ENCODE results near the gene INPP4B.

INPP4B gene

DNA sequence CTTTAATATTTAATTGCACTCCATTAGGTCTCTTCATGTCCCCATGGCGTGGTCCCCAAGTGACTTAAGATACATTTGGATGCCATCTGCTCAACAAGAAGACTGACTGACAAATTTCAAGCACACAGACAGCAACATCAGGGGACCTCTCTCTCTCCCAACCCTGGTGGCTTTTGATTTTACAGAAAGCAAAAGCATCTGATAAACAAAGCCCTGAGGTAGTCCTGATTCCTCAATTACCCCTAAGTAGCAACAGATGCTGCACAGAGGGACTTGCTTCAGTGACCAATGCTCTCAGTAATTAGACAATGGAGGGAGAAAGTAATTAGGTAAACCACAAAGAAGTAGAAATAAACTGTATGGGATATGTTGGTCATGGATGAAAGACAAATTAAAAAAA, 426.4 kb downstream of the INPP4B start:
- H3K27me3 ChIP-seq (ENCODE audit: insufficient read depth, low read length, poor library complexity): no peaks in the 10 kb centered on the region
- H3K4me3 ChIP-seq (ENCODE audit: low read depth in 1 of 2, low read length in 2 of 2): no peak overlapping the region
- H3K79me2 ChIP-seq (ENCODE audit: insufficient read depth, low read length): no peaks in the 10 kb centered on the region
- DNase-seq (no peak), ATAC-seq (ENCODE audit: insufficient read depth, low read depth) (no peak)
- H3K36me3 ChIP-seq (ENCODE audit: insufficient read depth, low read length): no peaks in the 10 kb centered on the region
- no peaks in the 10 kb centered on the region for H3K9me3 ChIP-seq (ENCODE audit: insufficient read depth, low read length, severe bottlenecking)
- no peak overlapping the region for H3K27ac ChIP-seq (ENCODE audit: low read length)
- H3K4me1 ChIP-seq (ENCODE audit: insufficient read depth, low read length): peaks cover 16% of the 10 kb centered on the region
- no peak overlapping the region for H2AFZ ChIP-seq (ENCODE audit: low read depth, low read length)
- TF ChIP-seq, protein P1, sequence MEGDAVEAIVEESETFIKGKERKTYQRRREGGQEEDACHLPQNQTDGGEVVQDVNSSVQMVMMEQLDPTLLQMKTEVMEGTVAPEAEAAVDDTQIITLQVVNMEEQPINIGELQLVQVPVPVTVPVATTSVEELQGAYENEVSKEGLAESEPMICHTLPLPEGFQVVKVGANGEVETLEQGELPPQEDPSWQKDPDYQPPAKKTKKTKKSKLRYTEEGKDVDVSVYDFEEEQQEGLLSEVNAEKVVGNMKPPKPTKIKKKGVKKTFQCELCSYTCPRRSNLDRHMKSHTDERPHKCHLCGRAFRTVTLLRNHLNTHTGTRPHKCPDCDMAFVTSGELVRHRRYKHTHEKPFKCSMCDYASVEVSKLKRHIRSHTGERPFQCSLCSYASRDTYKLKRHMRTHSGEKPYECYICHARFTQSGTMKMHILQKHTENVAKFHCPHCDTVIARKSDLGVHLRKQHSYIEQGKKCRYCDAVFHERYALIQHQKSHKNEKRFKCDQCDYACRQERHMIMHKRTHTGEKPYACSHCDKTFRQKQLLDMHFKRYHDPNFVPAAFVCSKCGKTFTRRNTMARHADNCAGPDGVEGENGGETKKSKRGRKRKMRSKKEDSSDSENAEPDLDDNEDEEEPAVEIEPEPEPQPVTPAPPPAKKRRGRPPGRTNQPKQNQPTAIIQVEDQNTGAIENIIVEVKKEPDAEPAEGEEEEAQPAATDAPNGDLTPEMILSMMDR (IDR thresholded peaks at IDR 0.05; ENCODE audit: borderline replicate concordance, extremely low read depth, low read length, poor library complexity, severe bottlenecking): no peak
- TF ChIP-seq EZH2 (IDR thresholded peaks at IDR 0.05; ENCODE audit: borderline replicate concordance, low read depth, low read length, severe bottlenecking): no peak
- no peaks in the 10 kb centered on the region for H4K20me1 ChIP-seq (ENCODE audit: insufficient read depth, low read length)
- H3K4me2 ChIP-seq (ENCODE audit: insufficient read depth, low read length): no peak overlapping the region
- no peak overlapping the region for H3K9ac ChIP-seq (ENCODE audit: low read depth, low read length)

DNA sequence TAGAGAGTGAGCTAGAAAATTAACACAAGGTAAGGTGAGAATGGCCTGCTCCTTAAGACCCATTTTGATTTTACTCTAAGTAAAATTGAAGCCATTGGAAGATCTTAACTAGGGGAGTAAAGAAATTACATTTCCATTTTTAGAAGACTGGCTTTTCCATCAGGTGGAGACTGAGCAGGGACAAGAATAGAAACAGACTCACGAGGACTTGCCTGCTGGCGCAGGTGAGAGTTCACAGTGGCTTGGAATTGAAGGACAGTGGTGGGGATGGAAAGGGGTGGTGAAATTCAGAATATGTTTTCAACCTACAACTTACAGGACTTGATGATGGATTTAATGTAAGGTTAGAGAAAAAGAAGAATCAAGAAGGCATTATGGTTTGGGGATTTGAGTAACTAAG, 427.4 kb downstream of the INPP4B start:
- H3K79me2 ChIP-seq (ENCODE audit: insufficient read depth, low read length): no peaks in the 10 kb centered on the region
- H3K4me2 ChIP-seq (ENCODE audit: insufficient read depth, low read length): no peak overlapping the region
- no peak overlapping the region for H3K27ac ChIP-seq (ENCODE audit: low read length)
- TF ChIP-seq EZH2 (IDR thresholded peaks at IDR 0.05; ENCODE audit: borderline replicate concordance, low read depth, low read length, severe bottlenecking): no peak
- TF ChIP-seq, protein P1 (IDR thresholded peaks at IDR 0.05; ENCODE audit: borderline replicate concordance, extremely low read depth, low read length, poor library complexity, severe bottlenecking): no peak
- no peaks in the 10 kb centered on the region for H4K20me1 ChIP-seq (ENCODE audit: insufficient read depth, low read length)
- no peaks in the 10 kb centered on the region for H3K36me3 ChIP-seq (ENCODE audit: insufficient read depth, low read length)
- no peak overlapping the region for H3K4me3 ChIP-seq (ENCODE audit: low read depth in 1 of 2, low read length in 2 of 2)
- DNase-seq: no peak
- no peaks in the 10 kb centered on the region for H3K9me3 ChIP-seq (ENCODE audit: insufficient read depth, low read length, severe bottlenecking)
- no peaks in the 10 kb centered on the region for H3K27me3 ChIP-seq (ENCODE audit: insufficient read depth, low read length, poor library complexity)
- no peak for ATAC-seq (ENCODE audit: insufficient read depth, low read depth)
- no peak overlapping the region for H2AFZ ChIP-seq (ENCODE audit: low read depth, low read length)
- peaks cover 16% of the 10 kb centered on the region for H3K4me1 ChIP-seq (ENCODE audit: insufficient read depth, low read length)
- no peak overlapping the region for H3K9ac ChIP-seq (ENCODE audit: low read depth, low read length)

GRCh38 chr4:142416711-142417275, 429.3 kb downstream of the INPP4B start:
- Histone ChIP-seq H3K27me3 (ENCODE audit: insufficient read depth, low read length, poor library complexity) (no peaks in the 10 kb centered on the region), H3K36me3 (ENCODE audit: insufficient read depth, low read length) (no peaks in the 10 kb centered on the region), H3K4me3 (ENCODE audit: low read depth in 1 of 2, low read length in 2 of 2) (no peak overlapping the region), H3K9ac (ENCODE audit: low read depth, low read length) (peak overlapping the region; percentile 21; the same call in 1 of the 2 replicates), H3K79me2 (ENCODE audit: insufficient read depth, low read length) (no peaks in the 10 kb centered on the region), H3K4me1 (ENCODE audit: insufficient read depth, low read length) (peaks cover 16% of the 10 kb centered on the region), H4K20me1 (ENCODE audit: insufficient read depth, low read length) (no peaks in the 10 kb centered on the region), H3K4me2 (ENCODE audit: insufficient read depth, low read length) (peak overlapping the region; percentile 25; the same call in 1 of the 2 replicates), H3K9me3 (ENCODE audit: insufficient read depth, low read length, severe bottlenecking) (no peaks in the 10 kb centered on the region), H2AFZ (ENCODE audit: low read depth, low read length) (peak overlapping the region; percentile 72), H3K27ac (ENCODE audit: low read length) (peak overlapping the region; percentile 60)
- ATAC-seq (ENCODE audit: insufficient read depth, low read depth): peak; percentile 60; the same call in 2 of the 3 replicates
- DNase-seq: no peak
- no peak for TF ChIP-seq EZH2 (IDR thresholded peaks at IDR 0.05; ENCODE audit: borderline replicate concordance, low read depth, low read length, severe bottlenecking)
- TF ChIP-seq, protein P1 (IDR thresholded peaks at IDR 0.05; ENCODE audit: borderline replicate concordance, extremely low read depth, low read length, poor library complexity, severe bottlenecking): no peak

Measured in DND-41 (cell line).